Endothelial cell (in vitro differentiated cells): Measurements from ENCODE around the gene MYCBP2. TPM values are rescaled to one million over a fixed set of nuclear protein-coding genes. Genes with fewer than 3 reads are reported as not detected.

Source experiments
- DNase-seq: peaks from one replicate; pipeline ENCODE4 v3.0.0; 2021; ENCODE audit warnings: low spot score
- H3K27ac Mint-ChIP-seq: one replicate; pipeline ENCODE4 v1.8.0; 2021; ENCODE audit warnings: mixed read lengths, inconsistent platforms; ENCODE audit not compliant: unreplicated experiment
- H3K27me3 Mint-ChIP-seq: one replicate; pipeline ENCODE4 v1.8.0; 2021; ENCODE audit warnings: mild to moderate bottlenecking, moderate library complexity, mixed read lengths, inconsistent platforms; ENCODE audit not compliant: unreplicated experiment
- H3K36me3 Mint-ChIP-seq: one replicate; pipeline ENCODE4 v1.8.0; 2021; ENCODE audit warnings: mild to moderate bottlenecking, low read depth, mixed read lengths, inconsistent platforms; ENCODE audit not compliant: unreplicated experiment
- H3K4me1 Mint-ChIP-seq: one replicate; pipeline ENCODE4 v1.8.0; 2021; ENCODE audit warnings: mild to moderate bottlenecking, mixed read lengths, inconsistent platforms; ENCODE audit not compliant: unreplicated experiment
- H3K4me3 Mint-ChIP-seq: one replicate; pipeline ENCODE4 v1.8.0; 2021; ENCODE audit warnings: mild to moderate bottlenecking, mixed read lengths, inconsistent platforms; ENCODE audit not compliant: unreplicated experiment
- H3K9me3 Mint-ChIP-seq: one replicate; pipeline ENCODE4 v1.8.0; 2021; ENCODE audit warnings: mixed read lengths, inconsistent platforms; ENCODE audit not compliant: unreplicated experiment
- CTCF ChIP-seq: fragments of 200-600 bp; sonication (generic); IDR thresholded peaks from one replicate; pipeline ENCODE4 v1.5.0; 2021; ENCODE audit warnings: antibody characterized with exemption; ENCODE audit not compliant: unreplicated experiment
- total RNA-seq: library from RNA; stranded (reverse); fragmentation: NEBNext Ultra II Directional; extraction: Animal tissue kit (Norgen Biotek cat#: 25700); gene quantifications from one replicate; pipeline ENCODE4 v1.2.1, GENCODE V29; 2021; ENCODE audit not compliant: unreplicated experiment

Gene MYCBP2
- total RNA-seq, 1 donor from 2014 or later: 94.7 TPM

- Mint-ChIP-seq H3K27ac (no peak overlapping the region), H3K4me1 (peaks cover 9% of the 10 kb centered on the region), H3K9me3 (no peaks in the 10 kb centered on the region), H3K4me3 (no peak overlapping the region), H3K36me3 (peaks cover 47% of the 10 kb centered on the region), H3K27me3 (peaks cover 4% of the 10 kb centered on the region)
- DNase-seq: no peak
- no peak for TF ChIP-seq CTCF
Measured at GRCh38 chr13:77053192-77053591, 273.7 kb downstream of the MYCBP2 start.

DNA sequence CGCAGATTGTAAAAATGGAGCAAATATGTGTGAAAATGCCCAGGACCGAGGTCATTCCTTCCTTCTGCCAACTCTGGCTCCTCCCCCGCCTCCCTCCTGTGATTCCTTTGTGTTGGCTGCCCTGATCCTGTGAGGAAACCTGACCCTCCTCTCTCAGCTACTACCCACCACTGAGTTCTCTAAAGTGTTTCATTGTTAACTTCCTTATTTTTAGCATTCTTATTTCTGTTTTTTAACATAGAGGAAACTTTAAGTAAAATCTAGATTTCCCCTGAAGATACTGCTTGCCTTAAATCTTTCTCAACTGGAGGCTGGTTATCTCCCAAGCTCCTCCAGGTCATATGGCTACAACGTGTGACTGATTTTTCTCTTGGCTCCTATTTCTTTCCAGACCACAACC, 278.2 kb downstream of the MYCBP2 start:
- no peak for DNase-seq
- Mint-ChIP-seq H3K4me3 (peak overlapping the region; percentile 3), H3K36me3 (peaks cover 42% of the 10 kb centered on the region)

GRCh38 chr13:77047649-77048343, 279.1 kb downstream of the MYCBP2 start:
- Mint-ChIP-seq H3K27ac (no peak overlapping the region), H3K9me3 (no peaks in the 10 kb centered on the region), H3K4me1 (peaks cover 9% of the 10 kb centered on the region), H3K36me3 (peaks cover 41% of the 10 kb centered on the region), H3K4me3 (peak overlapping the region; percentile 23), H3K27me3 (peaks cover 6% of the 10 kb centered on the region)
- DNase-seq: no peak
- TF ChIP-seq CTCF: no peak

More for the DNA sequence above, 278.2 kb downstream of the MYCBP2 start:
- no peak for TF ChIP-seq CTCF
- peaks cover 9% of the 10 kb centered on the region for H3K4me1 Mint-ChIP-seq
- H3K9me3 Mint-ChIP-seq: no peaks in the 10 kb centered on the region
- H3K27me3 Mint-ChIP-seq: peaks cover 4% of the 10 kb centered on the region
- H3K27ac Mint-ChIP-seq: peak overlapping the region; percentile 61

DNA sequence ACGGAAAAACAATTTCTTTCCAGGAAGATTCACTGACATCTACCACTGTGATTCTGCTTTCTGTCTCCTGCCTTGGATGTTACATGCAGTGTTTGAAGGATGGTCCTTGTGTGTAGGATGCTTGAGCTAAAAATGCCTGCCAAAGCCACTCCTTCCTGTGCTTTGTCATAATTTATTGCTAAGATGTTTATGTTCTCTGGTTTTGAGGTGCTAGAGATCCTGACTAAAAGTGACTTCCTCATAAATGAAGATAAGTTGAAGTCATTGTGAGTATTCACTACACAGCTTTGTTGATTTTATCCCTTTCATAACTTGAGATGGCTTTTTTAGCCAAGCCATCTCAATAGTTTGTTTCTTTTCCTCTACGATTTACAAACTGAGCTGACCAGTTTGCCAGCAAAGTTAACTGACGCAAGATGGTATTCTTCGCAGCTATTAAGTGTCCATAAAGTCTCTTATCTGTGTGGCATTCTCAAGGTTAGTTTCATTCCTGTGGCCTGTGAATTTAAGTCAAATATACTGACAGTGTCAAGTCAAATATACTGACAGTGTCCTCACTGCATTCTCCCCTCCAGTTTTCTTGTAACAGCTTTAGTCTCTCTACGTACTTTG, 284.2 kb downstream of the MYCBP2 start:
- DNase-seq: no peak
- TF ChIP-seq CTCF: no peak
- no peaks in the 10 kb centered on the region for H3K9me3 Mint-ChIP-seq
- peaks cover 14% of the 10 kb centered on the region for H3K36me3 Mint-ChIP-seq
- H3K27ac Mint-ChIP-seq: no peak overlapping the region
- peaks cover 2% of the 10 kb centered on the region for H3K27me3 Mint-ChIP-seq
- H3K4me3 Mint-ChIP-seq: no peak overlapping the region
- H3K4me1 Mint-ChIP-seq: peaks cover 5% of the 10 kb centered on the region

GRCh38 chr13:77040835-77041234, 286.1 kb downstream of the MYCBP2 start:
- H3K4me1 Mint-ChIP-seq: peaks cover 5% of the 10 kb centered on the region
- H3K27ac Mint-ChIP-seq: no peak overlapping the region
- H3K4me3 Mint-ChIP-seq: no peak overlapping the region
- peaks cover 2% of the 10 kb centered on the region for H3K27me3 Mint-ChIP-seq
- no peaks in the 10 kb centered on the region for H3K9me3 Mint-ChIP-seq
- no peak for TF ChIP-seq CTCF
- no peak for DNase-seq
- peaks cover 4% of the 10 kb centered on the region for H3K36me3 Mint-ChIP-seq
